ENCODE data around the gene KLHDC10.
"Not testable (repeated sequence)": the region's sequence is repeated elsewhere in the genome, so short reads cannot be mapped to it uniquely, and the experiment has no call there.

The KLHDC10 gene, protein sequence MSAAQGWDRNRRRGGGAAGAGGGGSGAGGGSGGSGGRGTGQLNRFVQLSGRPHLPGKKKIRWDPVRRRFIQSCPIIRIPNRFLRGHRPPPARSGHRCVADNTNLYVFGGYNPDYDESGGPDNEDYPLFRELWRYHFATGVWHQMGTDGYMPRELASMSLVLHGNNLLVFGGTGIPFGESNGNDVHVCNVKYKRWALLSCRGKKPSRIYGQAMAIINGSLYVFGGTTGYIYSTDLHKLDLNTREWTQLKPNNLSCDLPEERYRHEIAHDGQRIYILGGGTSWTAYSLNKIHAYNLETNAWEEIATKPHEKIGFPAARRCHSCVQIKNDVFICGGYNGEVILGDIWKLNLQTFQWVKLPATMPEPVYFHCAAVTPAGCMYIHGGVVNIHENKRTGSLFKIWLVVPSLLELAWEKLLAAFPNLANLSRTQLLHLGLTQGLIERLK

DNA sequence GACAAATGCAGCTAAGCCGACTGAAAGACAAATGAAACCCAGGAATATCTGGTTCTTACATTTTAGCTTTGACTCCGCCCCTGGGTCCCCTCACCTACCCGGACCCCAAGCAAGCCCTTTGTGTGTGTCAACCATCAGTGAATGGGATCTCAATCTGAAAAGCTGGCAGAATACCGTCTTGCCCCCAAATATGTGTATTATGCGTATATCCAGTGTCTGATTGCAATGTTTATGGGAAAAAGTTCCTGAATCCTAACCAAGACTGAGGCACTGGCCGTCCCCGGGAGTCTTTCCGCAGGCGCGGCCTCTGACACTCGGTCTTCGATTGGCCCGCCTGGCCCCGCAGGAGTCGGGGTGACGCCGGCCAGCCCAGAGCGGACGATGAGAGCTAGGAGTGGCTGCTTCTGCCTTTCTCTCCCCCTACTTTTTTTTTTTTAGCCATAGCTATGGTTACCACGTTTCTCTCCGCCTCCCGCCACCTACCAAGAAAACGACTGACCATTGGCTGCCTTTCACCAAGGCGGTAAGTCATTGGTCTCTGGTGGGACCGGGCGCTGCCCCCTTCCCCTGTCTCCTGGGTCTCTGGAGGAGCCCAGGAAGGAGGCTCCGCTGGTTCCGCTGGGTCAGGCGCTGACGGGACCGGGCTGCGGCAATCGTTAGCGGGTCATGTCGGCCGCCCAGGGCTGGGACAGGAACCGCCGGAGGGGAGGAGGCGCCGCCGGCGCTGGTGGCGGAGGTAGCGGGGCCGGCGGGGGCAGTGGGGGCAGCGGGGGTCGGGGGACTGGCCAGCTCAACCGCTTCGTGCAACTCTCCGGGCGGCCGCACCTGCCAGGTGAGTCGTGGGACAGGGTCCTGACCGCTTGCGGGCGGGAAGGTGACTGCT lies at the start of gene KLHDC10:
KLHDC10 (plus strand) TSS at position 557 of the 883 bp plus-strand sequence; CDS start at position 667, 110 bp downstream.
- DNase-seq: peak; percentile 93 to 95

DNA sequence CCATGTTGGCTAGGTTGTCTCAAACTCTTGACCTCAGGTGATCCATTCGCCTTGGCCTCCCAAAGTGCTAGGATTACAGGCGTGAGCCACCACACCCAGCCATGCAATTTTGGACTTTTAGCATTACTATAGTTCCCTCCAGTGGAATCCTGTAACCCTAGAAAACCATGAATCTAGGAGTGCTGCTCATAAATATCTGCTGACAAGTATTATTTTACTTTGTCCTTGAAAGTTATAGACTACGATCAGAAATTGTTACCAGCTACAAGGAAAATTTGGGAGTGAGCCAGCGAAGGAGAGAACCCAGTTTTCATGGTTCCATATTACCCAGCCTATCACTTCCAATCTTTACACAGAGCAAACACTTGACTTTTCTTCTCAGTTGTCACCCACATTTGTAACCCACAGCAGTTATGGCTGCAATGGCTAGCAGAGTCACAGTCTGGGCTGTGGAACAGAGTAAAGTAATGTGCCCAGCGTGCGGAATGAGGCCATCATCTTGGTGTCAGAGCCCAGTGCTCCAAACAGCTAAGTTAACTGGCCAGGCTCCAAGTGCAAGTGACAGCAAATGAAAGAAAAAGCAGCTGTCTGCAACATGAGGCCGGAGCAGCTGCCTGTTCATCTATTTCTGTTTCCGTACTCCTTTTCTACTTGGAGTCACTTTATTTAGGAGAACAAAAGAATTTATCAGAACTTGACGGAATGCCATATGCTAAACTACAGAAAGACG lies 49.1 kb upstream of the KLHDC10 start:
- no peak for DNase-seq

DNA sequence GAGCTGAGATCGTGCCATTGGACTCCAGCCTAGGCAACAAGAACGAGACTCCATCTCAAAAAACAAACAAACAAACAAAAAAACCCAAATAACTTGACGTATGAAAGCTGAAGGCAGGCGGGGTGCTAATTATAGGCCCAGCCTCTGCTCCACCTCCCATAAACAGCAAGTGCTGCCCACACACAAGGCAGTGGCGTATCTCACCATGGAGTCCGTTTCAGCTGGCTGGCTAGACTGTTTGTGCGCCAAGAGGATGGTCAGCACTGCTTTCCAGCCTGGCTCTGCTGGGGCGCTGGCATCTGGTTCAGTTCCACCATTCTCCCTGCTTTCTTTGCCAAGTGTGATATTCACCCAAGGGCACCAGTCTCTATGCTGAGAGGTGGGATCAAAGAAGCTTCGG lies 48.2 kb upstream of the KLHDC10 start:
- no peak for DNase-seq

DNA sequence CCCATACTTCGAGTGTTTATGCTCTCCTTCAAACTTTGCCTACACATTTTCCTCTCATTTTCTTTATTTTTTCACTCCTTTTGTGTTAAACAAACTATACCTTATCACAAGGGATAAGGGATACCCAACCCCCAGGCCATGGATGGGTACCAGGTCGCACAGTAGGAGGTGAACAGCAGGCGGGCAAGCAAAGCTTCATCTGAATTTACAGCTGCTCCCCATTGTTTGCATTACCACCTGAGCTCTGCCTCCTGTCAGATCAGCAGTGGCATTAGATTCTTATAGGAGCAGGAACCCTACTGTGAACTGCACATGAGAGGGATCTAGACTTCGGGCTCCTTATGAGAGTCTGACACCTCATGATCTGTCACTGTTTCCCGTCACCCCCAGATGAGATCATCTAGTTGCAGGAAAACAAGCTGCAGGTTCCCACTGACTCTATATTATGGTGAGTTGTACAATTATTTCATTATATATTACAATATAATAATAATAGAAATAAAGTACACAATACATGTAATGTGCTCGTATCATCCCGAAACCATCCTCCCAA lies 47.6 kb upstream of the KLHDC10 start:
- DNase-seq: no peak

DNA sequence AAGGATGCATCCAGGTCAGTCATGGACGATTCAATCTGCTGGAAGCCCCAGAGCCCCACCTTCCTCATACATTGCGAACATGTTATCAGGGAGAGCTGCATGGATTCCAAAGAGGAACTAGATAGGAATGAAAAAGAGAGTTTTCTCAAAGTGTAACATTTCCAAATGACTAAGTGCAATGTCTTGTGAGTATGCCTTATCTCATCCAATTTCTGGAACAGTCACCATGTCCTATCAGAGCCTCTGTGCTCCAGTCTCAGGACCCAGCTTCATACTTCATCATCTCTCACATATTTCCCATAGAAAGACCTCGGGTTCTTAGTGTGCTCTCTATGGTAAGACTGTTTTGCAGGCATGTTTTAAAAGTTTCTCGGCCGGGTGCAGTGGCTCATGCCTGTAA lies 45.9 kb upstream of the KLHDC10 start:
- no peak for DNase-seq

DNA sequence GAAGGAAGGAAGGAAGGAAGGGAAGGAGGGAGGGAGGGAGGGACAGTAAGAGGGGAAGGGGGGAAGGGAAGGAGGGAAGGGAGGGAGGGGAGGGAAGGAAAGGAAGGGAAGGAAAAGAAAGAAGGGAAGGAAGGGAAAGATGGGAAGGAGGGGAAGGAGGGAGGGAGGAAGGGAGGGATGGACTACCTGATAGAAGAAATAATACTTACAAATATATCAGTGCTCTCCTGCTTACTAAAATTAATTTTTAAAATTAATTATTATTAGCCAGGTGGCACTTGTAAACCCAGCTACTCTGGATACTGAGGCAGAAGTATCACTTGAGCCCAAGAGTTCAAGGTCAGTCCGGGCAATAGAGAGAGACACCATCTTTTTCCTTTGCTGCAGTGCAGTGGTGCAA lies 37.6 kb upstream of the KLHDC10 start:
- no peak for DNase-seq

DNA sequence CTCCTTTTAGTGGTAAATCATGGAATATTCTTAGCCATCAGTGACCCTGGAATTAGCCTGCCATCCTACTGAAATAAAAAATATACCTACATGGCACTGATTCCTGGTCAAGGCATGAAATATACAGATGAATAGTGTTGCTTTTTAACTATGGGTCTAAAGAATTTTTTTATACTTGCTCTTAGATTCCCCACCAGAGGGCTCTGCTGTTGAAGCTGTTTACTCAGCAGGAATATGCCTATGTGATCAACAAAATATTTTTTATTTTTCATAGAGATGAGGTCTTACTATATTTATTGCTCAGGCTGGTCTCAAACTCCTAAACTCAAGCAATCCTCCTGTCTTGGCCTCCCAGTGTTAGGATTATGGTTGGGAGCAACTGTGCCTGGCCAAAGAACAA lies 32.6 kb upstream of the KLHDC10 start:
- no peak for DNase-seq

DNA sequence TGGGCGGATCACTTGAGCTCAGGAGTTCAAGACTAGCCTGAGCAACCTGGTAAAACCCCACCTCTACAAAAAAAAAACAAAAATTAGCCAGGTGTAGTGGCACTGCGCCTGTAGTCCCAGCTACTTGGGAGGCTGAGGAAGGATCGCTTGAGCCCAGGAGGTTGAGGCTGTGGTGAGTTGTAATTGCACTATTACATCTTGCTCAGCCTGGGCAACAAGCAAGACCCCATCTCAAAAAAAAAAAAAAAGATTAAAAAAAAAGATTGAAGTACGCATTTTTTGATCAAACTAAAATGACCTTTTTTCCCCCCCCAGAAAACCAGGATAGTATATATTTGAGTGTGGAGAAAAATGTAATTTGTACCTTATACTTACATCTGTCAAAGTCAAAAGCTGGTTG lies 29.8 kb upstream of the KLHDC10 start:
- DNase-seq: no peak

DNA sequence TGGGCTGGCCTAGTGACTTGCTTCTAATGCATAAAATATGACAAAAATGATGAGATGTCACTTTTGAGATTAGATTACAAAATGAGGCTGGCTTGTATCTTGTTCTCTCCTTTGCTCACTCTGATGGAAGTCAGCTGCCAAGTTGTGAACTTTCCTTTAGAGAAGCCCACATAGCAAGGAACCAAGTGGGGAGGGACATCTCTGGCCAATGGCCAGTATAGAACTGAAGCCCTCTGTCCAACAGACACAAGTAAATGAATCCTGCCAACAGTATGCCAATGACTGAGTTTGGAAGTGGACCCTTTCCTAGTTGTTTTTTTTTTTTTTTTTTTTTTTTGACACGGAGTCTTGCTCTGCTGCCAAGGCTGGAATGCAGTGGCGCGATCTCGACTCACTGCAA lies 22.5 kb upstream of the KLHDC10 start:
- no peak for DNase-seq

DNA sequence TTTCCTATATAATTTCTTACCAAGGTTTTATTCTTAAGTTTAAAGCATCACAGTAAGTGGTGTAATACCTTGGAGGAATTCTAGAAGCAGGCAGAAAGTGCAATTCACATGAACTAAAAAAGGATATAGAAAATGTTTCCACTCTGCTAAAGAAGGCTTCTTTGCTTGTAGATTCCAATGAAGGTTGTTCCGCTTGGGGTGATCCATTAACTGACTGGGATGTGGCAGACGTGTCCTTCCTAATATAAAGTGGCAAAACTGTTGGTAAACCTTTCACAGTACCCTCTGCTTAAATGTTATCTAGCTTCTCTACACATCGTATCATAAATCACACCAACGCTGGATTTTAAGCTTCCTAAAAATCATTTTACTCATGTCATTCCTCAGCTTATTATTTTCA lies 21.4 kb upstream of the KLHDC10 start:
- DNase-seq: no peak

DNA sequence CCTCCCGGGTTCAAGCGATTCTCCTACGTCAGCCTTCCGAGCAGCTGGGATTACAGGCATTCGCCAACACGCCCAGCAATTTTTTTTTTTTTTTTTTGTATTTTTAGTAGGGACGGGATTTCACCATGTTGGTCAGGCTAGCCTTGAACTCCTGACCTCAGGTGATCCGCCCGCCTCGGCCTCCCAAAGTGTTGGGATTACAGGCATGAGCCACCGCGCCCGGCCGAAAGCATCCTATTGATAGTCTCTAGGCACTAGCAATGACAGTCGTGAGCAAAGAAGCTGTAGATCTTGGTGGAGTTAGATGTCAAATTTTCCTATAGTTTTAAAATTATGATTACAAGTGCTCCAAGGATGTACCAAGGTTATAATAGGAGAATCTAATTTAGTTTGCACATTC lies 18.1 kb upstream of the KLHDC10 start:
- not testable (repeated sequence) for DNase-seq

DNA sequence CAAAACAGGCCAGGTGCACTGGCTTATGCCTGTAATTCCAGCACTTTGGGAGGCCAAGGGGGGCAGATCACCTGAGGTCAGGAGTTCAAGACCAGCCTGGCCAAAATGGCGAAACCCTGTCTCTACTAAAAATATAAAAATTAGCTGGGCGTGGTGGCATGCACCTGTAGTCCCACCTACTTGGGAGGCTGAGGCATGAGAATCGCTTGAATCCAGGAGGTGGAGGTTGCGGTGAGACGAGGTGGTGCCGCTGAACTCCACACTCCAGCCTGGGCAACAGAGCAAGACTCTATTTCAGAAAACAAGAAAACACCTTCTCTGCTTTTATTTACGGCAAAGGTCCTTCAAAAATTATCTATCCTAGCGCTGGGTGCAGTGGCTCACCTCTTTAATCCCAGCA lies 15.1 kb upstream of the KLHDC10 start:
- not testable (repeated sequence) for DNase-seq

DNA sequence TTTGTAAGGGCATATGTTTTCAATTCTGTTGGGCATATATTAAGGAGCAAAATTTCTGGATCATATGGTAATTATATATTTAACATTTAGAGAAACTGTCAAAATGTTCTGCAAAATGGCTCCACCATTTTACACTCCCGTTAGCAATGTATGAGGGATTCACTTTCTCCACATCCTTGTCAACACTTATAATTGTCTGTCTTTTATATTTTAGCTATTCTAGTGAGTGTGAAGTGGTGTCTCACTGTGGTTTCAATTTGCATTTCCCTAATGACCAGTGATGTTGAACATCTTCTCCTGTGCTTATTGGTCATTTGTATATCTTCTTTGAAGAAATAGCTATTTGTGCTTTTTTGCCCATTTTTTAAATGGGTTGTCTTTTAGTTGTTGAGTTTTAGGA lies 8.1 kb upstream of the KLHDC10 start:
- DNase-seq: no peak

DNA sequence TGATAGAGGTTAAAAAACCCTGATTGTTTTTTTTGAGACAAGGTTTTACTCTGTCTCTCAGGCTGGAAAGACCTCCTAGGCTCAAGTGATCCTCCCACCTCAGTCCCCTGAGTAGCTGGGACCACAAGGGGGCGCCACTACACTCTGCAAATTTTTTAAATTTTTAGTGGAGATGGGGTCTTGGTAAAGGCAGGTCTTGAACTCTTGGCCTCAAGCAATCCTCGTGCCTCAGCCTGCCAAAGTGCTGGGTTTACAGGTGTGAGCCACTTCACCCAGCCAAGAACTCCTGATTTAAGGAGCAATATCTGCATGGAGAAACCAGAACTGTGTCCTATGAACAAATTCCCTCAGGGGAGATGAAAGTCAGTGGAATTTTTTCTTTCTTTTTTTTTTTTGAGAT lies 7.3 kb upstream of the KLHDC10 start:
- DNase-seq: peak; percentile 88 to 89

DNA sequence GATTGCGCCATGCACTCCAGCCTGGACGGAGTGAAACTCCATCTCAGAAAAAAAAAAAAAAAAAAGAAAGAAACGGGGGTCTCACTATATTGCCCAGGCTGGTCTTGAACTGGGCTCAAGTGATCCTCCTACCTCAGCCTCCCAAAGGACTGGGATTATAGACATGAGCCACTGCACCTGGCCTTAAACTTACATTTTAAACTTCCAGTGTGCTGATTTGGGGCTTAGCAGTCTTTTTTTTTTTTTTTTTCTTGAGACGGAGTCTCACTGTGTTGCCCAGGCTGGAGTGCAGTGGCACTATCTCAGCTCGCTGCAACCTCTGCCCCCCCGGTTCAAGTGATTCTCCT lies 5.8 kb upstream of the KLHDC10 start:
- not testable (repeated sequence) for DNase-seq

DNA sequence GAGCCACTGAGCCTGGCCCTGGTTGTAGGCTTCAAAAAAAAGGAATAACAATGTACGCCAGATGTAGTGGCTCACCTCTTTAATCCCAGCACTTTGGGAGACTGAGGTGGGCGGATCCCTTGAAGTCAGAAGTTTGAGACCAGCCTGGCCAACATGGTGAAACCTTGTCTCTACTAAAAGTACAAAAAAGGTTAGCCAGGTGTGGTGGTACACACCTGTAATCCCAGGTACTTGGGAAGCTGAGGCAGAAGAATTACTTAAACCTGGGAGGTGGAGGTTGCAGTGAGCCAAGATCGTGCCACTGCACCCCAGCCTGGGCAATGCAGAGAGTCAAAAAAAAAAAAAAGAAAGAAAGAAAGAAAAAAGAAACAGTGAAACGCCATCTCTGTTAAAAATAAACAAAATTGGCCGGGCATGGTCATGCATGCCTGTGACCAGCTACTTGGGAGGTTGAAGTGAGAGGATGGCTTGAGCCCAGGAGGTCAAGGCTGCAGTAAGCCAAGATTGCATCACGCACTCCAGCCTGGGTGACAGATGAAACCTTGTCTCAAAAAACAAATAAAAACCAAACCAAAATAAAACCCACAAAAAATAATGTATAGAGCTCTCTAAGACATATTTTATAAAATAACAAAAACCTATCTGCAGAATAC lies 4.7 kb upstream of the KLHDC10 start:
- DNase-seq: no peak

DNA sequence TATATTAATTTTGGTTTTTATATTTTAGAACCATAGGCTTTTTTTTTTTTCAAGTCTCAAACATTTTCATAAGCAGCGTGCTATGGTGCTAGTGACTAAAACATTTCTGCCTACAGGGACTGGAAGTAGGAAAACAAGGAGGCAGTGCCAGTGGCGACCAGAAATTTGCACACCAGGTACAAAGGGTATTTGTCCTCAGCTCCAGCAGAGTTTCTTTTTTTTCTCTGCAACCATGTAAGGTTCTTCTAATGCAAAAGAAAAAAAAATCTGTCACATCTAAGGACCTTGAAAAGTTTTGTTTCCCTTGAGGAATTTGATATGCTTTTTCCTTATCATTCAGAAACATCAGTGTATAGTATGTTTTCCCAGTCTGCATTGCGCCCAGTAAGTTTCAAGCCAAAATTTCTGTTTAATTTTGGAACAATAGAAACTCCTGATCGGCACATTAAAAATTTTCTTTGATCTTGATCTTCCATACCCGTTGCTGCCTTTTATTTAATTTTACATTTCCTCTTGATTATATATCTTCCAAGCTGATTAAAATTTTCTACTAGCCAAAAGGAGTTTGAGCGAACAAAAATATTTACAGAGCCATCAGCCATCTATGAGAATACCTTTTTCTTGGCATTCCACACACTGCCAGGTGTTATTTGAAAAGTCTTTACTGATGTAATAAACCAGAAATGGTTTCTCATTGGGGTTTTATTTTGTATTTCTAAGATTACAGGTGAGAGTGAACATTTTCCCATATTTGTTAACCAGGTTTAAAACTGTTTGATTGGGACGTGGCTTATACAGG lies 956 bp upstream of the KLHDC10 start:
- DNase-seq: no peak

DNA sequence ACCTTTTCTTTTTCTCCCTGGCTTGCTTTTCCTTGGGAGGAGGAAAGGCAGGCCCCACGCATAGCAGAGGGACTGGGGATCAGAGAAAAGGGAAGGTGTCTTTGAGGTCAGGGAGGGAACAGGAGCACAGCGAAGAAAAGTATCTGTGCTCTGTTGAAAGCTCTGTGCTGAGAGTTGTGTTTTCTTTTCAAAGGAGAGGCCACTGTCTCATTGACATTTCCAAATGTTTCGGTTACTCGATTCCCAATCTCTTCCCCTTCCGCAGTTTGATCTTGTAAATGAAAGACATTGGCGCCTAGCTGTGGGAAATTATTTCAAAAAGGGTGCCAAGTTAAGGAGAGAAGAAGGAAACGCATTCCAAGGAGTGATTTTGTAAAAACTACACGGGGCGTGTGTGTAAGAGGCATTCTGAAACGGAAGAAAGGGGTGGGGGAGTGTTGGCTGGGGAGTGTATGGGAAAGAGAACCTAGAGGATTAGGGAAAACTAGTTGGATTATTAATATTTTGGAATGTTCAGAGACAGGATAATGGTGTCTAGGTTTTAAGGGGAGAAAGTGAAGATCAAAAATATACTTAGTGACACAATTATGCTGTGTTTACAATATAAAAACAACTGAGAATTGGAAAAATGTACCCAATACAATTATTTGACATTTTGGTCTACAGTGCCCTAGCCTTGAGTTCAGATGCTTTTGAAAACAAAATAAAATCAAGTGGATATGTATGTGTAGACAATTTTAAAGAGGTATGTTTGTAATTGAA lies 708 bp downstream of the KLHDC10 start:
- no peak for DNase-seq

DNA sequence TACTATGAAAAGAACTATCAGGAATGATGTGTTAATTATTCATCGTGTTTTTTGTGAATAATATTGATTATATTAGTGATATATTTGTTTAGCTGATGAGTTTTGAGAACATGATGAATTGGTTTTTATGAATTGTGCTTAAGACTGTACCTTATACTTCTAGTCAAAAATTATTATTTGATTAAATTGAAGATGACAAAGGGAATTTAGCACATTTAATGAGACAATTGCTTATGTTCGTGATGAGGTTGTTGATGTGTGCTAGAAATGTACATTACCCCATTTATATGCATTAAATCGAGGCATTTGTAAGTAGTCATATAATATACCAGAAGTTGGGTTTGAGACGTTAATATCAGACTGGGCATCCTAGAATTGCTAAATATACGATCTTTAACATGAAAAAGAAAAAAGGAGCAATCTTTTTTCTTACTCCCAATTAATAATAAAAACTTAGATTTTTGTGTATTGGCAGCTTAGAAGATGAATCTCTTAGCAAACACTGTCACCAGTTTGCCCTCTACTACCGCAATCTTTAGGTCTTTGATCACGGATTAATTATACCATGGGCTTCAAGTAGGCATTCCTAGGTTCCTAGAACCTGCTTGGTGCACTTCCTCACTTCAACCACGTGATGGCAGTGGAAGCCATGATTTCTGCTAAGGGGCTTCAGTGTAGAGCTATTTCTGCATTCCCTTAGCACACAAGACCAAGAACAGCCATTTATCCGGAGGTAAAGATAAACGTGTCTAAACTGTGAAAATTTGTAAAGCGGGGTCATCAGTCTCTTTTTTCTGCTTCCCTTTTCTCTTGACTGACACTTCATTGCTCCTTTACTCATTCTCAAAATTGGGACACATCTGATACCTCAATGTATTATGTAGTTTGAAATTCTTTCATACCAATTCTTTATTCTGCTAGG lies 1.6 kb downstream of the KLHDC10 start:
- peak; percentile 42 to 52 for DNase-seq

Measured in activated CD4-positive, alpha-beta T cell treated with anti-CD3 and anti-CD28 coated beads, Interleukin-2, amount 50 U/mL, for 48 hours (primary cell).